MCF 10A (cell line): ENCODE measurements around the gene KY. TPM values are rescaled to one million over a fixed set of nuclear protein-coding genes. Genes with fewer than 3 reads are reported as not detected.

ENCODE experiments used
- BruUV-seq: library from RNA; stranded (reverse); fragments of 400-500 nt; replicated peaks from 2 replicates; lab custom pipeline; 2021; lab: Mats Ljungman, UMichigan
- CTCF ChIA-PET: fragments of 300-600 bp; sonication (Branson Sonifier 250); formaldehyde crosslinking; extraction: SDS; loops from one replicate; lab custom pipeline; 2021; ENCODE audit warnings: antibody characterized with exemption, inconsistent platforms; lab: Yijun Ruan, JAX
- POLR2A ChIA-PET: fragments of 300-600, 350-650 bp; sonication (Branson Sonifier 250); formaldehyde crosslinking; extraction: SDS; loops from one replicate; lab custom pipeline; 2020; ENCODE audit warnings: antibody characterized with exemption, inconsistent platforms; lab: Yijun Ruan, JAX
- DNase-seq: peaks from one replicate; pipeline ENCODE4 v3.0.0-alpha.2; 2018; ENCODE audit not compliant: unreplicated experiment
- H3K27ac Mint-ChIP-seq: one replicate; pipeline ENCODE4 v1.8.0; 2022; ENCODE audit warnings: mild to moderate bottlenecking, low read depth, mixed read lengths; ENCODE audit not compliant: unreplicated experiment
- H3K27me3 Mint-ChIP-seq: one replicate; pipeline ENCODE4 v1.8.0; 2022; ENCODE audit warnings: mixed read lengths; ENCODE audit not compliant: insufficient read depth, unreplicated experiment
- H3K36me3 Mint-ChIP-seq: one replicate; pipeline ENCODE4 v1.8.0; 2022; ENCODE audit warnings: mild to moderate bottlenecking, moderate library complexity, mixed read lengths; ENCODE audit not compliant: insufficient read depth, unreplicated experiment
- H3K4me1 Mint-ChIP-seq: one replicate; pipeline ENCODE4 v1.8.0; 2022; ENCODE audit warnings: mixed read lengths; ENCODE audit not compliant: insufficient read depth, unreplicated experiment
- H3K4me3 Mint-ChIP-seq: one replicate; pipeline ENCODE4 v1.8.0; 2022; ENCODE audit warnings: mild to moderate bottlenecking, moderate library complexity, mixed read lengths; ENCODE audit not compliant: unreplicated experiment
- H3K9me3 Mint-ChIP-seq: one replicate; pipeline ENCODE4 v1.8.0; 2022; ENCODE audit warnings: mixed read lengths; ENCODE audit not compliant: unreplicated experiment
- CTCF ChIP-seq: fragments of 200-600 bp; IDR thresholded peaks from one replicate; pipeline ENCODE4 v1.8.0; 2022; ENCODE audit warnings: antibody characterized with exemption, mild to moderate bottlenecking; ENCODE audit not compliant: unreplicated experiment
- intact Hi-C: fragments of 100-400 bp; cut with micrococcal nuclease; formaldehyde crosslinking; loops from 2 replicates; pipeline ENCODE4 v1.14.1; 2022
- total RNA-seq: library from RNA; stranded (reverse); gene quantifications from 2 replicates; pipeline ENCODE4 v1.2.3, GENCODE V29; 2022

KY gene
- total RNA-seq, 1 experiment from 2014 or later = not detected

GRCh38 chr3:134666466-134666865, 15.6 kb upstream of the KY start:
- Mint-ChIP-seq H3K4me1 (peaks cover 5% of the 10 kb centered on the region), H3K27ac (no peak overlapping the region), H3K27me3 (peaks cover 11% of the 10 kb centered on the region), H3K4me3 (no peak overlapping the region), H3K36me3 (no peaks in the 10 kb centered on the region), H3K9me3 (peaks cover 3% of the 10 kb centered on the region)
- ChIA-PET CTCF (no interaction called here), POLR2A (no interaction called here)
- TF ChIP-seq CTCF = no peak
- intact Hi-C loops = no loop called here
- peak; percentile 68 for DNase-seq
- no TSS peak for BruUV-seq

GRCh38 chr3:134666052-134666451, 15.2 kb upstream of the KY start:
- DNase-seq = no peak
- Mint-ChIP-seq H3K4me1 (peaks cover 5% of the 10 kb centered on the region), H3K9me3 (peaks cover 7% of the 10 kb centered on the region), H3K4me3 (no peak overlapping the region), H3K36me3 (no peaks in the 10 kb centered on the region), H3K27me3 (peaks cover 8% of the 10 kb centered on the region), H3K27ac (peak overlapping the region; percentile 14)
- POLR2A ChIA-PET = no interaction called here
- intact Hi-C loops = no loop called here
- TF ChIP-seq CTCF = no peak
- CTCF ChIA-PET = no interaction called here
- no TSS peak for BruUV-seq

GRCh38 chr3:134665243-134665642, 14.4 kb upstream of the KY start:
- DNase-seq = no peak
- peak overlapping the region; percentile 14 for H3K27ac Mint-ChIP-seq
- H3K4me1 Mint-ChIP-seq = peaks cover 5% of the 10 kb centered on the region
- BruUV-seq = no TSS peak
- intact Hi-C loops = no loop called here
- peaks cover 8% of the 10 kb centered on the region for H3K9me3 Mint-ChIP-seq
- TF ChIP-seq CTCF = no peak
- H3K36me3 Mint-ChIP-seq = no peaks in the 10 kb centered on the region
- H3K27me3 Mint-ChIP-seq = no peaks in the 10 kb centered on the region
- CTCF ChIA-PET = no interaction called here
- H3K4me3 Mint-ChIP-seq = no peak overlapping the region
- POLR2A ChIA-PET = no interaction called here

GRCh38 chr3:134663721-134664456, 13.1 kb upstream of the KY start:
- Mint-ChIP-seq H3K4me1 (peaks cover 5% of the 10 kb centered on the region), H3K27me3 (no peaks in the 10 kb centered on the region), H3K36me3 (no peaks in the 10 kb centered on the region), H3K27ac (no peak overlapping the region), H3K9me3 (peaks cover 8% of the 10 kb centered on the region), H3K4me3 (no peak overlapping the region)
- ChIA-PET CTCF (interaction anchor here (0.5 kb wide), 1 partner anchor 1187 kb away, joined by 4 read pairs; no protein-coding TSS in a partner anchor), POLR2A (no interaction called here)
- BruUV-seq = no TSS peak
- no peak for TF ChIP-seq CTCF
- DNase-seq = no peak
- intact Hi-C loops = no loop called here
